ENCODE data around the gene PCNX2.

DNA sequence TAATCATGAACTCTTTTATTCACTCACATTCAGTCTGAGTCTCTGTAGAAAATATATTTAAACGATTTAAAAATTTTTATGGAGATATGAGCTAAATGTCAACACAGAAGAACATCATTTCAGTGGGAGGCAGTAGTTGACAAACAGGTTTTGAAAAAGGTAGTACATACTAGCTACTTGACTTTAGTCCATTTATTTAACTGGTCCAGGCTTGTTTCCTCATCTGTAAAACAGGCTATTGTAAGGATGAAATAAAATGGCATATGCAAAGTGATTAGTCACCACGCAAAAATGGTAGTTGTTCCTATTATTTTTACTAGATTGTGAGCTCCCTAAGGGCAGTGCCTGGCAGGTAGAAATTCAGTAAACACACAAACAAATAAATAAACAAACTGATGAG lies 270.0 kb downstream of the PCNX2 start:
- TF ChIP-seq TAF1 (IDR thresholded peaks at IDR 0.05; ENCODE audit: borderline replicate concordance, insufficient read depth, low read length) (no peak), POLR2AphosphoS5 (IDR thresholded peaks at IDR 0.05; ENCODE audit: low read depth, low read length) (no peak)

Measured in PFSK-1 (cell line).